ENCODE data around the gene CELF5.

Gene CELF5

DNA sequence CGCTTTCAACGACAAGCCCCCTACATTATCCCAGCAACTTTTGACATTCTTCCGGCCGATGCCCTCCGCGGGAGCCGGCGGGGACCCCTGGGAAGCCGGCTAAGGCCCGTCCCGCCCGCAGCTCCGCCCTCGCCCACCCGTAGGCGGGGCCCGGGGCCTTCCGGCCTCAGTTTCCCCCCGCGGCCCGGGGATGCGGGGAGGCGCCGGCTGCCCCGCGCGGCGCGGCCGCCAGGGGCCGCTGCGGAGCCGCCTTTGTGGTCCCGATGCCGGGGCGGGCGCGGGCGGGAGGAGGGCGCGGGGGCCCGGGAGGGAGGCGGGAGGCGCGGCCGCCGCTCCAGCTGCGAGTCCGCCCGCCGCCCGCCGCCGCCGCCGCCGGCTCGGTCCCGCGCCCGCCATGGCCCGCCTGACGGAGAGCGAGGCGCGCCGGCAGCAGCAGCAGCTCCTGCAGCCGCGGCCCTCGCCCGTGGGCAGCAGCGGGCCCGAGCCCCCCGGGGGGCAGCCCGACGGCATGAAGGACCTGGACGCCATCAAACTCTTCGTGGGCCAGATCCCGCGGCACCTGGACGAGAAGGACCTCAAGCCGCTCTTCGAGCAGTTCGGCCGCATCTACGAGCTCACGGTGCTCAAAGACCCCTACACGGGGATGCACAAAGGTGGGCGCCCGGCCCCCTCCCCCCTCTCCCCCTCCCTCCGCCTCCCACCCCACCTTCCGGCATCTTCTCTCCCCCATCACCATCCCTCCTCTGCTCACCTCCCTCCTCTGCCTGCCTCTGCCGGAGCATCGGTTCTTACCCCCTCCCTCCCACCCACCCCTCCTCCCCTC is at the start of gene CELF5:
Gene CELF5, plus strand, starts transcription at position 316 of the 823 bp plus-strand sequence. Its CDS starts 79 bp downstream, at position 395.
- peak; percentile 43 for DNase-seq

DNA sequence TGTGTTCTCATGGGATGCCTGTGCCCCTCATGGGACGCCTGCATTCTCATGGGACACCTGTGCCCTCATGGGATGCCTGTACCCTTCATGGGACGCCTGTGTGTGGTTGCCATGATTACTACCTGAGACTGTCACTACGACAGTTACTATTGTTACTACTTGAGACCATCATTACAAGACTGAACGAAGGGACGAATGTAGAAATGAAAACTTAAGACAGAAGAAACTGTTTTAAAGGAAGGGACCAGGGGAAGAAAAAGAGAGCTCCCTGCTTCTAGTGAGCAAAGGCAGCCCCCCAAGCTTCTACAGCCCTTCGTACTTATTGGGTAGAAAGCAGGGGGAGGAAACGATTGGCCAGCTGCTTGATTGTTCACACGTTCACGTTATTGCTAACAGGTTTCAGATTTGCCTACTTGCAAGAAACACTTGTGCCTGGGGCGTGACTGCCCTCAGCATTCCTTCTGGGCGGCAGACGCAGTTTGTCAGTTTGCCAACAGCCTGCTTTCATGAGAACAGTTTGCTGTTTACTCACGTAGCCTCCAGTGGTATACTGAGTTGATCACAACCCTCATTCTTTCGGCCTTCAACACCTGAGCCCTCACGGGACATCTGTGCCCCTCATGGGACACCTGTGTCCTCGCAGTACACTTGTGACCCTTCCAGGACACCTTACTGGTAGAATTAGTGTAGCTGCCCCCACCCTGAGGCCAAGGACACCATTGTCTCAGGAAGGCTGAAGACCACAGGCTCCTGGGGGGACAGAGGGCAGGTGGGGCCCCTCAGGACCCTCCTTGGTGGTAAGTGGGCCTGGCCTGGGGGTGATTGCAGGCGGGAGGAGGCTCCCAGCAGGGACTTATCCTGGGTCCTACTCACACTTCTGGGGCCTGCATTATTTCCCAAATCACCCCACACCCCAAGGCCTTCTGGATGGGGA is 48.4 kb upstream of the CELF5 start:
- DNase-seq = peak; percentile 28

DNA sequence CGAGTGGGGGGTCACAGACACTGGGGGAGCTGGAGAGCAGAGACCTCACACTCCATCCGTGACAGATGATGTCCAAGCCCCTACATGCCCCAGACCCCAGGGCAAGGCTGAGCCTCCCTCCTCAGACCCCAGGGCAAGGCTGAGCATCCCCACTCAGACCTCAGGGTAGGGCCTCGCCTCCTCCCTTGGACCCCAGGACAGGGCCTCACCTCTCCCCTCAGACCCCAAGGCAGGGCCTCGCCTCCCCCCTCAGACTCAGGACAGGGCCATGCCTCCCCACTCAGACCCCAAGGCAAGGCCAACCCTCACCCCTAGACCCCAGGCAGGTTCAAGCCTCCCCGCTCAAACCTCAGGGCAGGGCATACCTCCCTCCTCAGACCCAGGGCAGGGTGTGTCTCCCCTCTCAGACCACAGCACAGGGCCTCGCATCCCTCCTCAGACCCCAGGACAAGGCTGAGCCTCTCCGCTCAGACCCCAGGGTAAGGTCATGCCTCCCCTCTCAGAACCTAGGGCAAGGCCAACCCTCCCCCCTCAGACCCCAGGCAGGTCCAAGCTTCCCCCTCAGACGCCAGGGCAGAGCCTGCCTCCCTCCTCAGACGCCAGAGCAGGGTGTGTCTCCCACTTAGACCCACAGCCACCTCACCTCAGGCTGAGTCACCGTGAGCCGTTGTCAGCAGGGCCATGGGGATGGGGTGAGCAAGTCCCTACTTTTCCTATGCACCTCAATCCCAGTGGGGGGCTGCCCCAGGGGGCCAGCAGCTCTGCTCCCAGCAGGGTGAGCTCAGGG is 47.6 kb upstream of the CELF5 start:
- DNase-seq = peak; percentile 76

DNA sequence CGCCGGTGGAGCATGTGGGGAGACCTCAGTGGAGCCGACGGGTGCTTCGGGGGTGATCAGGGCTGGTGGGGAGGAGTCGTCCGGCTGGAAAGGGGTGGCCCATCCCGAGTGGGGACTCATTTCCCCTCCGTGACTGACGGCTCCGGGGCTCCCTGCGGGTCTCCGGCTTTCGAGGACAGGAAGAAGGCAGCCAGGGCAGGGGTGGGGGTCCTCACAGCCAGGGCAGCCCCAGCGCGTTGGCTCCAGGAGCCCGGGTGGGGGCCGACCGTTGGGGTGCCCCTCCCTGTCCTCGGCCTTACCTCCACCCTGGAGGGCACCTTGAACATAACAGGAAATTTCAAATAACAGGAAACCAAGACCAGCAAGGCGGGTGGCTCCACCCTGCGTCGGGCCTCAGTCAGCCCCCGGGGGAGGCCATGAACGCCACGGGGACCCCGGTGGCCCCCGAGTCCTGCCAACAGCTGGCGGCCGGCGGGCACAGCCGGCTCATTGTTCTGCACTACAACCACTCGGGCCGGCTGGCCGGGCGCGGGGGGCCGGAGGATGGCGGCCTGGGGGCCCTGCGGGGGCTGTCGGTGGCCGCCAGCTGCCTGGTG is 46.0 kb upstream of the CELF5 start, which contains the start of gene S1PR4:
Gene S1PR4, plus strand, starts transcription at position 393 of the 596 bp plus-strand sequence. Its CDS starts 24 bp downstream, at position 417.
- DNase-seq = peak; percentile 77

DNA sequence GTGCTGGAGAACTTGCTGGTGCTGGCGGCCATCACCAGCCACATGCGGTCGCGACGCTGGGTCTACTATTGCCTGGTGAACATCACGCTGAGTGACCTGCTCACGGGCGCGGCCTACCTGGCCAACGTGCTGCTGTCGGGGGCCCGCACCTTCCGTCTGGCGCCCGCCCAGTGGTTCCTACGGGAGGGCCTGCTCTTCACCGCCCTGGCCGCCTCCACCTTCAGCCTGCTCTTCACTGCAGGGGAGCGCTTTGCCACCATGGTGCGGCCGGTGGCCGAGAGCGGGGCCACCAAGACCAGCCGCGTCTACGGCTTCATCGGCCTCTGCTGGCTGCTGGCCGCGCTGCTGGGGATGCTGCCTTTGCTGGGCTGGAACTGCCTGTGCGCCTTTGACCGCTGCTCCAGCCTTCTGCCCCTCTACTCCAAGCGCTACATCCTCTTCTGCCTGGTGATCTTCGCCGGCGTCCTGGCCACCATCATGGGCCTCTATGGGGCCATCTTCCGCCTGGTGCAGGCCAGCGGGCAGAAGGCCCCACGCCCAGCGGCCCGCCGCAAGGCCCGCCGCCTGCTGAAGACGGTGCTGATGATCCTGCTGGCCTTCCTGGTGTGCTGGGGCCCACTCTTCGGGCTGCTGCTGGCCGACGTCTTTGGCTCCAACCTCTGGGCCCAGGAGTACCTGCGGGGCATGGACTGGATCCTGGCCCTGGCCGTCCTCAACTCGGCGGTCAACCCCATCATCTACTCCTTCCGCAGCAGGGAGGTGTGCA is 45.3 kb upstream of the CELF5 start:
- no peak for DNase-seq

DNA sequence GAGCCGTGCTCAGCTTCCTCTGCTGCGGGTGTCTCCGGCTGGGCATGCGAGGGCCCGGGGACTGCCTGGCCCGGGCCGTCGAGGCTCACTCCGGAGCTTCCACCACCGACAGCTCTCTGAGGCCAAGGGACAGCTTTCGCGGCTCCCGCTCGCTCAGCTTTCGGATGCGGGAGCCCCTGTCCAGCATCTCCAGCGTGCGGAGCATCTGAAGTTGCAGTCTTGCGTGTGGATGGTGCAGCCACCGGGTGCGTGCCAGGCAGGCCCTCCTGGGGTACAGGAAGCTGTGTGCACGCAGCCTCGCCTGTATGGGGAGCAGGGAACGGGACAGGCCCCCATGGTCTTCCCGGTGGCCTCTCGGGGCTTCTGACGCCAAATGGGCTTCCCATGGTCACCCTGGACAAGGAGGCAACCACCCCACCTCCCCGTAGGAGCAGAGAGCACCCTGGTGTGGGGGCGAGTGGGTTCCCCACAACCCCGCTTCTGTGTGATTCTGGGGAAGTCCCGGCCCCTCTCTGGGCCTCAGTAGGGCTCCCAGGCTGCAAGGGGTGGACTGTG is 44.6 kb upstream of the CELF5 start:
- peak; percentile 25 for DNase-seq

DNA sequence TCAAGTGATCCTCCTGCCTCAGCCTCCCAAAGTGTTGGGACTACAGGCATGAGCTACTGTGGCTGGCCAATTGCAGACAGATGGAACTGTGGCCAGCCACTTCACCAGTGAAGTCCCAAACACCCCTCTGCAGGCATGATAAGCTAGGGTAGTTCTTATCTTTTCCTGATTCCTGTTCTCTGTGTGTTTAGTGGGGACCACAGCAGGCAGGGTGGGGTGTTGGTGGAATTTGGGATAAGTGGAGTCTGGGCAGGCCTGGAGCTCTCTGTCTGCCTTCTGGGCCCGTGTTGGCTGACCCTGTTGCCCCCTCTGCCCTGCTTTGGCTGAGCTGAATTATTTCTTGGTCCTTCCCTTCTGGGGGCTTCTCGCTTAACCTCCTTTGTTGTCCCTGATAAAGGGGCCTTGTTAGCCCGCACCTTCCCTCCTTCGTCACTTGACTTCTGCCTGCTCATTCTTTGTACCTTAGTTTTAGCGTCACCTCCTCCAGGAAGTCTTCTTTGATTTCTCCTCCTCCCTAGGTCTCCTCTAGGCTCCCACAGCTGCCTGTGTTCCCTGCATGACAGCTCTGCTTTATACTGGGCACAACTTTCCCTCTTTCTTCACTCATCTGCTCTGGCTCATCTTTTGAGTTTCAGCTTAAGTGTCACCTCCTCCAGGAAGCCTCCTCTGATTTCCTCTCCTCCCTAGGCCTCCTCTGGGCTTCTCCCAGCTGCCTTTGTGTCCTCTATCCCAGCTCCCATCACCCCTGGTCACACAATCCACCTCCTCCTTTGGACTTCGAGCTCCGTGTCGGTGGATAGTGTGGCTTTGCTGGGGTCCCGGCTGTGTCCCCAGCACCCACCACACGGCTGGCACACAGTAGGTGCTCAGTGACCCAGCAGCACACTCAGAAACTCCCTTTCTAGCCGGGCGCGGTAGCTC is 40.5 kb upstream of the CELF5 start:
- no peak for DNase-seq

DNA sequence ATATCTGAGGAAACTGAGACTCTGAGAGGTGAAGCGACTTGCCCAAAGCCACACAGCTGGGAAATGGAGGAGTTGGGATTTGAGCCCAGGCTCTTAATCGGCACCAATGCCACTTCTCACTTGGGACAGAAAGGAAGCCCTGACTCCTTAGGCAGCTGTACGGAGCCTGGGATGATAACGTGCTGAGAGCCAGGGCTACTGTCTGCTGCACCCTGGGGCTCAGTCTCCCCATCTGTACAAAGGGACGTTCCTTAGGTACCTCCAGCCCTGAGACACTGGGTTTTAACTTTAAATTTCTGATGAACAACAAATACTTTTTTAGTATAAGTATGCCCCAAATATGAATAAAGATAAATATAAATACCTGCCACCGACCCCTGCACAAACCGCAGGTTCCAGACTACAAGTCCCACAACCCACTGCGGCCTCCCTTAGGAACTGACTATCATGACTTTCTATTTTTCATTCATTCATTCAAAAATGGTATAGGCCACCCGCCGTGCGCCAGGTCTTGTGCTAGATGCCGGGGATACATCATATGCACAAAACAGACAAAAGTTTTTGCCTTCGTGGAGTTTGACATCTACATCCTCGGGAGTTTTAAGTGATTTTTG is 39.5 kb upstream of the CELF5 start:
- DNase-seq = no peak

DNA sequence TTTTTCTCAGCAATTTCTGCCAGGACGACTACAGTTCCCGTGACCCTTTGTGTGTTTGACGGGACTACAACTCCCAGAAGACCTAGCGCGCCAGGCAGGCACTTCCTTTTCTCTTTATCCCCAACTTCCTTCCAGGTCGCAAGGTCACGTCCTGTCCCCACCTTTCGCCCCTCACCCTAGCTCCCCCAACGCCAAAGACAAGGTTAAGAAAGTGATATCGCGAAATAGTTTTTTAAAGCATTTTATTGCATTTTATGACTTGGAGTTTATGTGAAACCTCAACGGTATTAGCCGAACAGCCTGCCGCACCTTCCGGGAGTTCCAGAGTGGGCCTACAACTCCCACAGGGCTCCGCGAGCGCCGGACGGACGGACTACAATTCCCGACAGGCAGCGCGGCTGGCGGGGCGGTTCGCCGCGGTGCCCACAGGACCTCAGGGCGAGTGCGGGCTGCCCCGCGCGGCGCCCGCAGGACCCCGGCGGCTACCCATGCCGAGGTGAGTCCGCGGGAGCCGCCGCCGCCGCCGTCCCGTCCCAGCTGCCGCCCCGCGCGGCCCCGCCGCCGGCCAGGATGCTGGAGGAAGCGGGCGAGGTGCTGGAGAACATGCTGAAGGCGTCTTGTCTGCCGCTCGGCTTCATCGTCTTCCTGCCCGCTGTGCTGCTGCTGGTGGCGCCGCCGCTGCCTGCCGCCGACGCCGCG is 38.9 kb upstream of the CELF5 start, which contains the start of gene NCLN:
Gene NCLN, plus strand, starts transcription at position 470 of the 699 bp plus-strand sequence. Its CDS starts 101 bp downstream, at position 571.
- peak; percentile 91 for DNase-seq

DNA sequence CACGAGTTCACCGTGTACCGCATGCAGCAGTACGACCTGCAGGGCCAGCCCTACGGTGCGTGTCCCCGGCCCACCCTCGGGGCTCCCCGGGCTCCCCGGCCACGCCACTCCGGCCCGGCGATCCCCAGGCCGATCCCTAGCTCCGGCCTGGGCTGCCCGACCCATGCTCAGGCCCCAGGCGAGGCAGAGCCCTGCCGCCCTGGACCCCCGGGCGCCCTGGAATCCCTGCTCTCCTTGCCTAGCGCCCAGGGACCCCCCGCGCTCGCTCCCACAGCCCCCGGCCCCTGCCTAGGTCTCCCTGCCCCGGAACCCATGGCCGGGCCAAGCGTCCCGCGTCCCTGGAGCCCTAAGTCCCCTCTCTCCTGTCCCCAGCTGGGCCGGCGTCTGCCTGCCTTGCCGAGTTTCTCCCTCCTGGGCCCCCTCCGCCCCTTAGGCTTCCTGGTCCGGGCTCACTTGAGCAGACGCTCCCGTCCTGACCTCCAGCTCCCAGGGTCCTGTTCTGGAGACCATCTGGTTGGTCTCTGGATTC is 38.2 kb upstream of the CELF5 start:
- DNase-seq = no peak

DNA sequence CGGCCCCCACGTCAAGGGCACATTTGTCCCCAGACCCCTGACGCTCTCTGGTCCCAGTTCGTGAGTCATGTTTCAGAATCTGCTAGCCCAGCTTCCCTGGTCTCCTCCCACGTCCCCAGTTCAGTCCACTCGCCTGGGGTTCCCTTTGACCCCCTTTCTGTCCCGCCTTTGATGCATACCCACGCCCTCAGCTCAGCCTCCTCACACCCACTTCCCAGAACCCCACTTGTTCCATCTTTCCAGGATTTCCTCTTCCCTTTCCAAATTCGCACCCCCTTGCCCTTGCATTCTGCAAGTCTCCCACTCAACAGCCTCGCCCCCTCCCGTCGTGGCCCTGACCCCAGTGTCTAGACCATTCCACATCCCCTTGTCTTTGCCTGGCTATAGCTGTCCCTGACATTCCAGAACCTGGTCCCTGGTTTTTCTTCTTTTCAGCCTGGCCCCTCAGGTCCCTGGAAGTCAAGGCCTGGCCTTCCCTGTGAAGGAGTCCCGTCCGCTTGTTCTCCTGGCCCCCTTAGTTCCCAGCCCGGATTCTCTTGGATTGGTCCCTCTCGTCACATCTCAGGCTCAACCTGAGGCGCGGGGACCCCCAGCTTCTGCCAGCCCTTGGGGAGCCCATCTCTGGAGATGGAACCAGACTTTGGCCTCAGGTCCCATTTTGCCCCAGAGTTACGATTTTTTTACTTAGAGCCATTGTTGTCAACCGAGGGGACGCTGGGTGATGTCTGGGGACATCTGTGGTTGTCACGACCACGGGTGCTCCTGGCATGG is 37.4 kb upstream of the CELF5 start:
- no peak for DNase-seq

DNA sequence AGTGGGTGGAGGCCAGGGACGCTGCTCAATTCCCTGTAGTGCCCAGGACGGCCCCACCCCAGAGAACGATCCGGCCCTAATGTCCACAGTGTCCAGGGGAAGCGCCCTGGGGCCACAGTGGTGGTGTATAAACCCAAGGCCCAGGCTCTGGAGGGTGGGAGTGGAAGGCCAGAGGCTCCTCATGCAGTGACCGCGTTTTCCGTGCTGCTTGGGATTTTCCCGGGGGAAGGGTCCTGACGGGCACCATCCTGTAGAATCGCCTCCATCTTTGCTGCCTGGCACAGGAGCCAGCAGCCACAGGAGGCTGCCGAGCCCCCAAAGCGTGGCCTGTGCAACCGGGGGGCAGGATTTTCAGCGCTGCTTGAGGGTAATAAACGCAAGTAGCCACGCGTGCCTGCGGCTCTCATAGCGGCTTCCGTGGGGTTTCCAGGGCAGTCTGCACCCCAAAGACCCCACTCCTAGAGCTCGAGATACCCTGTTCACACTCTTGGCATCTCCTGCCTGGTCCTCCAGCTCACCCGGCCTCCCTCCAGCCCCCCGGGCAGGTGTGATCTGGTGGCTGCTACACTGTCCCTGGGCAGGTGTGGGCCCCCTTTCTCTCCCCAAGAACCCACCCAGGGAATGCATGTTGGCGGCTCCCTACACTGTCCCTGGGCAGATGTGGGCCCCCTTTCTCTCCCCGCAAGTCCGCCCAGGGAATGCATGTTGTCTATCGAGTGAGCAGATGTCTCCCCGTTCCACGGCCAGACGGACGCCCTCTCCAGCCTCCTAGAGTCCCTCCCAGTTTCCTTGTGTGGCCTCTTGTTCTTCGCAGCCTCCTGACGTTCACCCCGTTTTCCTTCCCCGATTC is 36.6 kb upstream of the CELF5 start:
- no peak for DNase-seq

DNA sequence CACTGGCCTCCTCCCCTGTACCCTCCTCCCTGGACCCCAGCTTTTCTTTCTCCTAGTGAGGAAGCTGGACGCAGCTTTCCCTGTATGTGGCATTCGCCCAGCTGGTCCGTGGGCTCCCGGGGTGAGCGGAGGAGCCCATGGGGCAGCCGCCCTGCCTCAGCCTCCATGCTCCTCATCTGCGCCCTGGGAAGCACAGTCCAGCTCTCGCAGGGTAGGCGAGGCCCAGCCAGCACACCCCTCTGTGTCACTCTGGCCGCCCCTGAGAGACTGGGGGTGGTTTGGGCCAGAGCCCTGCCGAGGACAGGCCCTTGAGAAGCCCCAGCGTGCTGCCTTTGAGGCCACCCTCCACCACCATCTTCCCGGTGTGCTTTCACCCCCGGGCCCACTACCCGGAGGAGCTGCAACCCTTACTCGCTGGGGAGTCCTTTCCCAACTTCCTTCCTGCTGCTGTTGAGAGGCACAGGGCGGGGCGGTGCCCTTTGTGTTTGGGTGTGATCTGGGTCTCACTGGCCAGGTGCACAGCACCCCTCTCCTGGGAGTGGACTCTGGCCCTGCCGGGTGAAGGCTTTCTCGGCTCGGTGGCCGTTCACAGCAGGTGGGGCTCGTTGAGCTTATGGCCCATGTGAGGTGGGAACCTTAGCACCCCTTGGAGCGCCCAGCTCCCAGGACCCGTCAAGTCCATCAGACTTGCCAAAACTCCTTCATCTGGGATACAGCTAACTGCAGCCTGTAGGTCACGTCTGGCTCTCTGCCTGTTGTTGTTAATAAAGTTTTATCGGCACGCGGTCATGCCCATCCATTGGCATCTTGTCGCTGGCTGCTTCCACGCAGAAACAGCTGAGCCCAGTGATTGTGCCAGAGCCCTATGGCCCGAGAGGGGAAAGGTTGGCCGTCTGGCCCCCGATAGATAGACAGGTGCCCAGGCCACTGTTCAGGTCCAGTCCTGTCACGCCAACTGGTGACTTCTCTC is 35.5 kb upstream of the CELF5 start:
- no peak for DNase-seq

DNA sequence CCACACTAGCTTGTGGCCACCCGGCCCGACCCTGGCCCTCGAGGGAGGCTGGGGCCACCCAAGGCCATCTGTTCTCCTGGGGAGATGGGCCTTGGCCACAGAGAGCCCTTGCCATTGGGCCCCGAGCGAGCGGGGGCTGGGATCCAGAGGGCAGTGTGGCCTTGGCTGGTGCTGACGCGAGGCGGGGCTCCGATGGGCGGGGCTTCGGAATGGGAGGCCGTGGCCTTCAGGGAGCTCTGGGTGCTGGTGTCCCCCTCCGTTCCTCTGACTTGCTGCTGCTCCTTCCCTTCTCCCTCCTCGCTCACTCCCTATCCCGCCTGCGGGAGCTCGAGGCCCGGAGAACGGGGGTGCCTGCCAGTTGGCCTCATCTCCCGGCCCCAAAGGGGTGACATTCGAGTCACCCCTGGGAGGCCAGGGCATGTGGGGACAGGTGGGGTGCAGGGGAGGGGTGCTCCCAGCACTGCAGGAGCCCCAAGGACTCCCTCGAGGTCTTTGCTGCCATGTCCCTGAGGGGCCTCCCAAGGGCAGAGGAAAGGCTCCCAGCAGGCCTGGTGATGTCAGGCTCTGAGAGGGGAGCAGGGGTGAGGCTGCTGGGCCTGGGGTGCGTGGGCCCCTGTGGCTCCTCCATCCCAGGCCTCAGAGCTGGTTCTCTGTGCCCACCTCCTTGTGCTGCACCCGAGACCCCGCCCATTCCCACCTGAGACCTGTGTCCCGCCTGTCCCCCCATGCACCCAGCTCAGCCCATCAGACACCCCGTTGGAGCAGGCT is 34.6 kb upstream of the CELF5 start:
- no peak for DNase-seq

DNA sequence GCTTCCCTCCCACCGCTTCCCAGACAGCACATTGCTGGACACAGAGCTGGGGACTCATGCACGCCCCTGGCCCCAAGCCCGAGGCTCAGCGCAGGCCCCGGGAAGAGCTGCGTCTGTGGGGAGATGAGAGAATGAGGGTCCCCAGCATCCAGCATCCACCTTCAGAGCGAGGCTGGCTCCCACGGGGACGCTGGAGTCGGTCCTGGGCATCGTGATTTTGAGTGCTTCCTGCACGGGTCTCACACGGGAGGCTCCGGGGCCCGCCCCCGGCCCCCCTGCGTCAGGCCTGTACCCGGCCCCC is 34.0 kb upstream of the CELF5 start:
- DNase-seq = no peak

Data from activated effector memory CD4-positive, alpha-beta T cell treated with Interleukin-2 at 50 U/mL for 16 hours (primary cell).